DOHH2 (cell line): ENCODE results near the gene MS4A15.

Experiments
- CTCF ChIP-seq: fragments of 200-600 bp; sonication (generic); IDR thresholded peaks from one replicate; pipeline ENCODE4 v1.5.1; 2014; ENCODE audit warnings: antibody characterized with exemption, mild to moderate bottlenecking, low read depth, low read length; ENCODE audit not compliant: poor library complexity, severe bottlenecking
- EZH2phosphoT487 ChIP-seq: fragments of 200-600 bp; sonication (generic); IDR thresholded peaks from 2 replicates; pipeline ENCODE4 v1.6.1; 2017; ENCODE audit warnings: borderline replicate concordance, mild to moderate bottlenecking, antibody characterized with exemption, low read length, moderate library complexity, mixed read lengths

GRCh38 chr11:60813324-60813723 lies 56.7 kb downstream of the MS4A15 start:
- TF ChIP-seq CTCF (no peak), EZH2phosphoT487 (no peak)
